PC-3 (cell line): ENCODE data around the gene AGAP1. TPM values are rescaled to one million over a fixed set of nuclear protein-coding genes. Genes with fewer than 3 reads are reported as not detected.

Experiments
- ATAC-seq: fragments of 200-7000 bp; cut with Tn5 transposase; 2 replicates; pipeline ENCODE4 v1.9.1; 2020; ENCODE audit warnings: mild to moderate bottlenecking, moderate library complexity
- BruUV-seq: library from RNA; stranded (reverse); fragments of 400-500 nt; replicated peaks from 2 replicates; lab custom pipeline; 2021; lab: Mats Ljungman, UMichigan
- CTCF ChIA-PET: fragments of 300-600 bp; sonication (Branson Sonifier 250); formaldehyde crosslinking; loops from one replicate; lab custom pipeline; 2022; ENCODE audit warnings: antibody characterized with exemption; lab: Charles Lee
- POLR2A ChIA-PET: fragments of 300-600 bp; sonication (Branson Sonifier 250); formaldehyde crosslinking; loops from one replicate; lab custom pipeline; 2022; ENCODE audit warnings: antibody characterized with exemption; ENCODE audit not compliant: unreplicated experiment; lab: Charles Lee
- DNase-seq: peaks from one replicate; pipeline ENCODE4 v3.0.0-alpha.2; 2015
- H2AFZ ChIP-seq: fragments of 300-600 bp; sonication (generic); 2 replicates; pipeline ENCODE4 v1.6.0; 2016; ENCODE audit warnings: antibody characterized with exemption, low read length
- H3F3A ChIP-seq: fragments of 300-600 bp; sonication (generic); one replicate; pipeline ENCODE4 v1.6.0; 2017; ENCODE audit warnings: antibody characterized with exemption, low read length, control low read depth, mild to moderate bottlenecking; ENCODE audit not compliant: unreplicated experiment
- H3K27ac ChIP-seq: fragments of 300-600 bp; sonication (generic); 2 replicates; pipeline ENCODE4 v1.5.1; 2016; ENCODE audit warnings: mild to moderate bottlenecking, low read length
- H3K27me3 ChIP-seq: fragments of 300-600 bp; sonication (generic); 2 replicates; pipeline ENCODE4 v1.6.1; 2016; ENCODE audit warnings: low read length, mixed read lengths
- H3K36me3 ChIP-seq: fragments of 300-600 bp; sonication (generic); 2 replicates; pipeline ENCODE4 v1.6.1; 2016; ENCODE audit warnings: low read depth, mixed run types, low read length, mixed read lengths
- H3K4me1 ChIP-seq: fragments of 300-600 bp; sonication (generic); 2 replicates; pipeline ENCODE4 v1.5.1; 2016; ENCODE audit warnings: low read length; ENCODE audit not compliant: insufficient read depth
- H3K4me2 ChIP-seq: fragments of 300-600 bp; sonication (generic); 2 replicates; pipeline ENCODE4 v1.6.0; 2016; ENCODE audit warnings: low read length
- H3K4me3 ChIP-seq: fragments of 300-600 bp; sonication (generic); 2 replicates; pipeline ENCODE4 v1.5.1; 2016; ENCODE audit warnings: mild to moderate bottlenecking, low read length, mixed read lengths
- H3K79me2 ChIP-seq: fragments of 300-600 bp; sonication (generic); 2 replicates; pipeline ENCODE4 v1.6.1; 2017; ENCODE audit warnings: low read length, mixed read lengths
- H3K9ac ChIP-seq: fragments of 300-600 bp; sonication (generic); 2 replicates; pipeline ENCODE4 v1.6.0; 2016; ENCODE audit warnings: mild to moderate bottlenecking, low read length
- H3K9me2 ChIP-seq: fragments of 300-600 bp; sonication (generic); replicated peaks from 2 replicates; pipeline ENCODE4 v1.6.1; 2016; ENCODE audit warnings: mixed run types, low read length, mixed read lengths
- H3K9me3 ChIP-seq: fragments of 300-600 bp; sonication (generic); 2 replicates; pipeline ENCODE4 v1.6.1; 2016; ENCODE audit warnings: low read length, mixed read lengths
- H4K20me1 ChIP-seq: fragments of 300-600 bp; sonication (generic); 2 replicates; pipeline ENCODE4 v1.6.1; 2016; ENCODE audit warnings: low read length, mixed read lengths
- EZH2 ChIP-seq: fragments of 300-600 bp; sonication (generic); IDR thresholded peaks from one replicate; pipeline ENCODE4 v1.6.1; 2017; ENCODE audit warnings: antibody characterized with exemption, mild to moderate bottlenecking, low read length; ENCODE audit not compliant: unreplicated experiment
- EZH2phosphoT487 ChIP-seq: fragments of 300-600 bp; sonication (generic); IDR thresholded peaks from 2 replicates; pipeline ENCODE4 v1.6.1; 2018; ENCODE audit warnings: mild to moderate bottlenecking, antibody characterized with exemption, low read length, borderline replicate concordance
- intact Hi-C: fragments of 100-400 bp; cut with micrococcal nuclease; formaldehyde crosslinking; loops from 2 replicates; pipeline ENCODE4 v1.9.0; 2023
- total RNA-seq: library from RNA; depleted of rRNA; stranded (reverse); fragments of >200 nt; gene quantifications from 2 replicates; pipeline ENCODE4 v1.2.3, GENCODE V29; 2014
- TF ChIP-seq, protein P1 (sequence below): fragments of 300-600 bp; sonication (generic); conservative IDR thresholded peaks from 2 replicates; pipeline ENCODE4 v1.5.1; 2017; ENCODE audit warnings: antibody characterized with exemption, low read depth, mild to moderate bottlenecking, low read length

AGAP1 gene
- total RNA-seq, 1 experiment from 2014 or later = 31.0 TPM

DNA sequence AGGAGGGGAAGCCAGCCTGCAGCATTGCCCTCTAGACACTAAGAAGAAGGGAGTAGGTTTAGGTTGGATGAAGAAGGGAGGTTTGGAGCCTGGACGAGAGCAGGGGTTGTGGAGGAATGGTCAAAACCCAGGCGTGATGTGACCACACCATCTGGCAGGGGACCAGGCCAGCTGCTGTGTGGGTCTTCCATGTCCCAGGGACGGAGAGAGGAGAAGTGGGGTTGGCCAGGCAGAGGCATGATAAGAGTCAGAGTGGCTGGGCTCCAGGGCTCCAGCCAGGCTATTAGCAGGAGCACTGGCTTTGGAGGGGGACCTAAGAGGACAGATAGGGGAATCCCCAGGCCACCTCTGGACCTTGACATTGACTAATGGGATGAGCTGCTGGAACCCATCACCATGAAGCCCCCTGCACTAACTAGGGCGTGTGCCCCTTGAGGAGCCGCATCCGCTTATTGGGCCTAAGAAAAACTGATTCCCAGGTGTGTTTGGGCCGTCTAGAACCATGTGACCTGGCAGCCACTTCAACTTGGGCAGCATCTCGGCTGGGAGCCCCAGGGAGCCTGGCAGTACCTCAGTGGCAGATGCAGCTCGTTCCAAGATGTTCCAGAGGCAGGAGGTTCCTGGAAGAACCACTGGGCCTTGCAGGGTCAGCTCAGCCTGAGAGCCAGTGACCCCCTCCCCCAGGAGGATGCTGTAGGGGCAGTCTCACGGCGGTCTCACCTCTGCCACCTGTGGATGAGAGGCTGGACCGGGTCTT is 235.1 kb downstream of the AGAP1 start:
- H3K27ac ChIP-seq = no peak overlapping the region
- no peak overlapping the region for H3K4me3 ChIP-seq
- no peaks in the 10 kb centered on the region for H3K9me3 ChIP-seq
- H3K27me3 ChIP-seq = no peaks in the 10 kb centered on the region
- H3F3A ChIP-seq = no peaks in the 10 kb centered on the region
- no peaks in the 10 kb centered on the region for H4K20me1 ChIP-seq
- ATAC-seq (no peak), DNase-seq (no peak)
- no peak for TF ChIP-seq EZH2
- TF ChIP-seq, protein P1, sequence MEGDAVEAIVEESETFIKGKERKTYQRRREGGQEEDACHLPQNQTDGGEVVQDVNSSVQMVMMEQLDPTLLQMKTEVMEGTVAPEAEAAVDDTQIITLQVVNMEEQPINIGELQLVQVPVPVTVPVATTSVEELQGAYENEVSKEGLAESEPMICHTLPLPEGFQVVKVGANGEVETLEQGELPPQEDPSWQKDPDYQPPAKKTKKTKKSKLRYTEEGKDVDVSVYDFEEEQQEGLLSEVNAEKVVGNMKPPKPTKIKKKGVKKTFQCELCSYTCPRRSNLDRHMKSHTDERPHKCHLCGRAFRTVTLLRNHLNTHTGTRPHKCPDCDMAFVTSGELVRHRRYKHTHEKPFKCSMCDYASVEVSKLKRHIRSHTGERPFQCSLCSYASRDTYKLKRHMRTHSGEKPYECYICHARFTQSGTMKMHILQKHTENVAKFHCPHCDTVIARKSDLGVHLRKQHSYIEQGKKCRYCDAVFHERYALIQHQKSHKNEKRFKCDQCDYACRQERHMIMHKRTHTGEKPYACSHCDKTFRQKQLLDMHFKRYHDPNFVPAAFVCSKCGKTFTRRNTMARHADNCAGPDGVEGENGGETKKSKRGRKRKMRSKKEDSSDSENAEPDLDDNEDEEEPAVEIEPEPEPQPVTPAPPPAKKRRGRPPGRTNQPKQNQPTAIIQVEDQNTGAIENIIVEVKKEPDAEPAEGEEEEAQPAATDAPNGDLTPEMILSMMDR = no peak
- no peak for TF ChIP-seq EZH2phosphoT487
- H3K9me2 ChIP-seq = no peaks in the 10 kb centered on the region
- no peak overlapping the region for H2AFZ ChIP-seq
- H3K36me3 ChIP-seq = no peaks in the 10 kb centered on the region
- peaks cover 21% of the 10 kb centered on the region; the same call in 1 of the 2 replicates for H3K79me2 ChIP-seq
- CTCF ChIA-PET = no interaction called here
- no TSS peak for BruUV-seq
- H3K4me2 ChIP-seq = no peak overlapping the region
- no peak overlapping the region for H3K9ac ChIP-seq
- intact Hi-C loops = no loop called here
- POLR2A ChIA-PET = no interaction called here
- H3K4me1 ChIP-seq = no peaks in the 10 kb centered on the region

DNA sequence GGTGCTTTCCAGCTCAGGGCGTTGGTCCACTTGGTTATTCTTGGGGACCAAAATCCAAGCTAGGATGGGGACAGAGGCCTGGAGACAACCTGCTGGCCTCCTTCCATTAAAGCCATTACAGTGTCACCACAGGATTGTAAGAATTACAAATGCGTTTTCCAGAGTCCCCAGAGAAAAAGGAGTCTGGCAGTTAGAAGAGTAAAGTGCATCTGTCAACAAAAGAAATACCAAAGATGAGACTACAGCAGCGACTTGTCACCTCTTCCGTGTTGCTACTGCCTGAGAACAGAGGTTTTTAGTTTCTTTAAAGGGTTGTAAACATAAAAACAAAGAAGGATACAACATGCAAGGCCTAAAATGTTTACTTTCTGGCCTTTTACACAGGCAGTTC is 235.7 kb downstream of the AGAP1 start:
- H3K9ac ChIP-seq = no peak overlapping the region
- ChIA-PET POLR2A (no interaction called here), CTCF (no interaction called here)
- no peak overlapping the region for H3K4me2 ChIP-seq
- H2AFZ ChIP-seq = no peak overlapping the region
- TF ChIP-seq, protein P1 = no peak
- TF ChIP-seq EZH2 (no peak), EZH2phosphoT487 (no peak)
- H3K9me2 ChIP-seq = no peaks in the 10 kb centered on the region
- no peaks in the 10 kb centered on the region for H3F3A ChIP-seq
- H3K9me3 ChIP-seq = no peaks in the 10 kb centered on the region
- H4K20me1 ChIP-seq = no peaks in the 10 kb centered on the region
- no peaks in the 10 kb centered on the region for H3K36me3 ChIP-seq
- DNase-seq (no peak), ATAC-seq (no peak)
- H3K4me1 ChIP-seq = no peaks in the 10 kb centered on the region
- intact Hi-C loops = no loop called here
- H3K27ac ChIP-seq = no peak overlapping the region
- no peak overlapping the region for H3K4me3 ChIP-seq
- H3K27me3 ChIP-seq = no peaks in the 10 kb centered on the region
- peaks cover 17% of the 10 kb centered on the region; the same call in 1 of the 2 replicates for H3K79me2 ChIP-seq
- no TSS peak for BruUV-seq

DNA sequence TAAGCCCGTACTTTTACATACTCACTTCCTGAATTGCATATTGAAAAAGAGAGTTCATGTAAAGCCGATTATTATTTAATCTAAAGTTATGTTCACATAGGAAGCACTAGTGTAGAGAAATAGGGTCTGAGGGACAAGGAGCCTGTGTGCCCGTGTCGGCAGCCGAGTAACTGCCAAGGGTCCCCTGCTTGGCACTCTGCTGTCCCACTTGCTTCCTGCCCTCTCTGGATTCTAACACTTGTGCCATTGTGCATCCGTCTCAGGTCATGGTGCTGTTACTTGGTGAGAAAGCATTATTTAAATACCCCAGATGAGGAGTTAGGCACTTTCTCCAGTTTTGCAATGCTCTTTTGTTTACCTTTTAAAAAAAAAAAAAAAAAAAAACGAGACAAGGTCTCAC is 236.3 kb downstream of the AGAP1 start:
- Histone ChIP-seq H3K36me3 (no peaks in the 10 kb centered on the region), H2AFZ (no peak overlapping the region), H3K9ac (no peak overlapping the region), H3K4me1 (no peaks in the 10 kb centered on the region), H4K20me1 (no peaks in the 10 kb centered on the region), H3K4me3 (no peak overlapping the region), H3K27me3 (no peaks in the 10 kb centered on the region), H3K79me2 (peaks cover 17% of the 10 kb centered on the region; the same call in 1 of the 2 replicates), H3K4me2 (no peak overlapping the region), H3K27ac (no peak overlapping the region), H3K9me3 (no peaks in the 10 kb centered on the region), H3K9me2 (no peaks in the 10 kb centered on the region), H3F3A (no peaks in the 10 kb centered on the region)
- BruUV-seq = no TSS peak
- DNase-seq (no peak), ATAC-seq (no peak)
- ChIA-PET CTCF (no interaction called here), POLR2A (no interaction called here)
- TF ChIP-seq, protein P1 = no peak
- TF ChIP-seq EZH2 (no peak), EZH2phosphoT487 (no peak)
- intact Hi-C loops = no loop called here
